PC-9 (cell line): ENCODE measurements around the gene FAM20C. TPM values are rescaled to one million over a fixed set of nuclear protein-coding genes. Genes with fewer than 3 reads are reported as not detected.

Experiments
- BruUV-seq: library from RNA; stranded (reverse); fragments of 400-500 nt; replicated peaks from 2 replicates; lab custom pipeline; 2021; lab: Mats Ljungman, UMichigan
- CTCF ChIA-PET: fragments of 300-600 bp; sonication (Branson Sonifier 250); formaldehyde crosslinking; loops from one replicate; lab custom pipeline; 2022; ENCODE audit warnings: antibody characterized with exemption; lab: Charles Lee
- POLR2A ChIA-PET: fragments of 300-600 bp; sonication (Branson Sonifier 250); formaldehyde crosslinking; loops from one replicate; lab custom pipeline; 2022; ENCODE audit warnings: antibody characterized with exemption; ENCODE audit not compliant: unreplicated experiment; lab: Charles Lee
- DNase-seq, 2 experiments: peaks; one replicate each; pipeline versions ENCODE4 v3.0.0 to v3.0.0-alpha.2; 2015 to 2022; ENCODE audit warnings: mixed read lengths in 1 of 2
- H2AFZ ChIP-seq: fragments of 200-600 bp; sonication (generic); 2 replicates; pipeline ENCODE4 v1.8.1; 2017; ENCODE audit warnings: antibody characterized with exemption
- H3F3A ChIP-seq: fragments of 200-600 bp; sonication (generic); 2 replicates; pipeline ENCODE4 v1.8.1; 2017; ENCODE audit warnings: antibody characterized with exemption, mild to moderate bottlenecking, low read depth; ENCODE audit not compliant: insufficient read depth
- H3K27ac ChIP-seq: fragments of 200-600 bp; sonication (generic); 2 replicates; pipeline ENCODE4 v1.6.1; 2016; ENCODE audit warnings: mixed run types
- H3K27me3 ChIP-seq: fragments of 200-600 bp; sonication (generic); 2 replicates; pipeline ENCODE4 v1.6.1; 2016; ENCODE audit warnings: low read depth, mixed run types; ENCODE audit not compliant: insufficient read depth
- H3K36me3 ChIP-seq: fragments of 200-600 bp; sonication (generic); 2 replicates; pipeline ENCODE4 v1.6.1; 2016; ENCODE audit warnings: low read depth, mixed run types
- H3K4me1 ChIP-seq: fragments of 200-600 bp; sonication (generic); replicated peaks from 2 replicates; pipeline ENCODE4 v1.6.1; 2016; ENCODE audit warnings: mixed run types; ENCODE audit not compliant: insufficient read depth
- H3K4me2 ChIP-seq: fragments of 200-600 bp; sonication (generic); 2 replicates; pipeline ENCODE4 v1.6.1; 2017; ENCODE audit warnings: mixed run types
- H3K4me3 ChIP-seq: fragments of 200-600 bp; sonication (generic); 2 replicates; pipeline ENCODE4 v1.6.1; 2016; ENCODE audit warnings: mixed run types
- H3K79me2 ChIP-seq: fragments of 200-600 bp; sonication (generic); 2 replicates; pipeline ENCODE4 v1.6.1; 2017; ENCODE audit warnings: low read depth, mixed run types
- H3K9me2 ChIP-seq: fragments of 200-600 bp; sonication (generic); 2 replicates; pipeline ENCODE4 v1.8.1; 2017; ENCODE audit warnings: mild to moderate bottlenecking; ENCODE audit not compliant: insufficient read depth
- H3K9me3 ChIP-seq: fragments of 200-600 bp; sonication (generic); 2 replicates; pipeline ENCODE4 v1.8.1; 2016; ENCODE audit warnings: low read depth; ENCODE audit not compliant: insufficient read depth
- H4K20me1 ChIP-seq: fragments of 200-600 bp; sonication (generic); 2 replicates; pipeline ENCODE4 v1.8.1; 2017; ENCODE audit not compliant: insufficient read depth
- EZH2 ChIP-seq: fragments of 200-600 bp; sonication (generic); IDR thresholded peaks from 2 replicates; pipeline ENCODE4 v1.8.0; 2017; ENCODE audit warnings: antibody characterized with exemption, low read depth
- intact Hi-C: fragments of 100-400 bp; cut with micrococcal nuclease; formaldehyde crosslinking; loops from one replicate; pipeline ENCODE4 v1.10.0; 2022; ENCODE audit not compliant: unreplicated experiment
- total RNA-seq: library from RNA; stranded (reverse); gene quantifications from 2 replicates; pipeline ENCODE4 v1.2.3, GENCODE V29; 2021
- TF ChIP-seq, protein P1 (sequence below): fragments of 200-600 bp; sonication (generic); conservative IDR thresholded peaks from 2 replicates; pipeline ENCODE4 v1.6.1; 2017; ENCODE audit warnings: mixed run types, antibody characterized with exemption, mild to moderate bottlenecking, moderate library complexity

FAM20C gene
- total RNA-seq, 1 experiment from 2014 or later, result 31.0 TPM

DNA sequence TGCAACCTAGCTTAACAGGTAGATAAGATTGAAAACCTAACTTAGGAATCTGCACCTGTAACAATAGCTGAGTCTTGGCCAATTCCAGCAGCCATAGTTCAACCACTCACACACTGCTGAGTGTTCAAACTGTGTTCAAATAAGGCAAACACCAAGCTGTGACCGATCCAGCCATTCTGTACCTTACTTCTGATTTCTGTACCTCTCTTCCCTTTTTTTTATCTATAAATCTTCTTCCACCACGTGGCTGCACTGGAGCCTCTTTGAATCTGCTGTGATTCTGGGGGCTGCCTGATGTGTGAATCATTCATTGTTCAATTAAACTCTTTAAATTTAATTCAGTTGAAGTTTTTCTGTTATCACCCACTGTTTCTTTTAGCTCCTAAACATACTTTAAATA lies 81.9 kb downstream of the FAM20C start:
- Histone ChIP-seq H3K27ac (no peak overlapping the region), H3K27me3 (peaks cover 29% of the 10 kb centered on the region; the same call in 1 of the 2 replicates), H3K36me3 (no peaks in the 10 kb centered on the region), H4K20me1 (no peaks in the 10 kb centered on the region), H3K4me1 (no peaks in the 10 kb centered on the region), H3K9me2 (no peaks in the 10 kb centered on the region), H3K79me2 (no peaks in the 10 kb centered on the region), H3K4me2 (no peak overlapping the region), H3K4me3 (no peak overlapping the region), H2AFZ (no peak overlapping the region), H3F3A (no peaks in the 10 kb centered on the region), H3K9me3 (no peaks in the 10 kb centered on the region; the same call in 1 of the 2 replicates)
- POLR2A ChIA-PET, result no interaction called here
- TF ChIP-seq, protein P1, sequence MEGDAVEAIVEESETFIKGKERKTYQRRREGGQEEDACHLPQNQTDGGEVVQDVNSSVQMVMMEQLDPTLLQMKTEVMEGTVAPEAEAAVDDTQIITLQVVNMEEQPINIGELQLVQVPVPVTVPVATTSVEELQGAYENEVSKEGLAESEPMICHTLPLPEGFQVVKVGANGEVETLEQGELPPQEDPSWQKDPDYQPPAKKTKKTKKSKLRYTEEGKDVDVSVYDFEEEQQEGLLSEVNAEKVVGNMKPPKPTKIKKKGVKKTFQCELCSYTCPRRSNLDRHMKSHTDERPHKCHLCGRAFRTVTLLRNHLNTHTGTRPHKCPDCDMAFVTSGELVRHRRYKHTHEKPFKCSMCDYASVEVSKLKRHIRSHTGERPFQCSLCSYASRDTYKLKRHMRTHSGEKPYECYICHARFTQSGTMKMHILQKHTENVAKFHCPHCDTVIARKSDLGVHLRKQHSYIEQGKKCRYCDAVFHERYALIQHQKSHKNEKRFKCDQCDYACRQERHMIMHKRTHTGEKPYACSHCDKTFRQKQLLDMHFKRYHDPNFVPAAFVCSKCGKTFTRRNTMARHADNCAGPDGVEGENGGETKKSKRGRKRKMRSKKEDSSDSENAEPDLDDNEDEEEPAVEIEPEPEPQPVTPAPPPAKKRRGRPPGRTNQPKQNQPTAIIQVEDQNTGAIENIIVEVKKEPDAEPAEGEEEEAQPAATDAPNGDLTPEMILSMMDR, result no peak
- no peak for TF ChIP-seq EZH2
- DNase-seq, result no peak
- intact Hi-C loops, result no loop called here
- CTCF ChIA-PET, result no interaction called here
- no TSS peak for BruUV-seq

DNA sequence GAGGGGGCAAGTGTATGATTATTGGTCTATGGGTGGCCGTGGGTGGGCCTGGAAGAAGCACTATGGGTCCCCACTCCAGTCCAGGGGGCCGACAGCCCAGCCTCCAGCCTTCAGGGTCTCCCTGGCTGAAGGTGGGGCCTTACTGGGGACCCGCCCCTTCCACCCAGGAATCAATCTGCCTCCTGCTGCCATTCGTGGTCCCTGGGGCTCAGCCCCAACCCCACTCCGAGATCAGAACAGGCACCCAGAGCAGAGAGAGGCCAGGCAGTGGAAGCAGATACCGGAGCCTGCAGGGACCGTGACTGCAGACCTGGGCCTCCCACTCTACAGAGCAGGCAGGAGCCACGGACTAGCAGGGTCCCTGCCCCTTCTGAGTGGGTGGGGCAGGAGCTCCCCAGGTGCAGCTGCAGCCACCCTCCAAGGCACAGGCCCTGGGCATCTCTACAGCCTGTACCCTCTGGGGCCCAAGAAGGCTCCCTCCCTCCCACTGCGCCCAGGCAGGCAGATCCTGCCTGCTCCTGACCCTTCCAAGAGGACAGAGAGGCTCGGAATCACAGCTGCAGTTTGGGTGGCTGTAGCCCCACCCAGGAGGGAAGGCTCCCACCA lies 84.0 kb downstream of the FAM20C start:
- BruUV-seq, result no TSS peak
- Histone ChIP-seq H3K9me3 (no peaks in the 10 kb centered on the region; the same call in 1 of the 2 replicates), H4K20me1 (no peaks in the 10 kb centered on the region), H3K4me1 (no peaks in the 10 kb centered on the region), H3K27me3 (peaks cover 44% of the 10 kb centered on the region), H3K4me3 (no peak overlapping the region), H3K9me2 (no peaks in the 10 kb centered on the region), H3F3A (no peaks in the 10 kb centered on the region), H3K27ac (no peak overlapping the region), H3K79me2 (no peaks in the 10 kb centered on the region), H3K4me2 (no peak overlapping the region), H2AFZ (no peak overlapping the region), H3K36me3 (no peaks in the 10 kb centered on the region)
- ChIA-PET POLR2A (no interaction called here), CTCF (no interaction called here)
- intact Hi-C loops, result no loop called here
- no peak for DNase-seq
- TF ChIP-seq EZH2, result no peak
- TF ChIP-seq, protein P1, result no peak

DNA sequence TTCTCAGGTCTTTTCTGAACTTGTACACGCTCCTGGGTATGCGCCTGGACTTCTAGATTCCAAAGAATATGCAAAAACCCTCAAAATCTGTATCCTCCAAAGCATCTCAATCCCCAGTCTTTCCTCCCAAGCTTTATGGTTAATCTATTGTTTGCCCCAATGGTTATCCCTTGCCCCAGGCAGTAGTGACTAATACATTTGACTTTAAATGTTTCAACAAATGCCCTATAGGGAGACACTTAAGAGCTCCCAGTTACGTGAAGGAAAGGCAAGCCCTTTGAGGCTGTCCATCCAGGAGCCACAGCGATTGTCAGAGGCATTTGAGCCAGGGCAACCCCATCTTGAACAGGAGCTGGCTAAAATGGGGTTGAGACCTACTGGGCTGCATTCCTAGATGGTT lies 84.9 kb downstream of the FAM20C start:
- intact Hi-C loops, result no loop called here
- Histone ChIP-seq H3K36me3 (no peaks in the 10 kb centered on the region), H4K20me1 (no peaks in the 10 kb centered on the region), H3K27me3 (peaks cover 48% of the 10 kb centered on the region), H3F3A (no peaks in the 10 kb centered on the region), H2AFZ (no peak overlapping the region), H3K79me2 (no peaks in the 10 kb centered on the region), H3K4me3 (no peak overlapping the region), H3K9me3 (no peaks in the 10 kb centered on the region; the same call in 1 of the 2 replicates), H3K4me1 (no peaks in the 10 kb centered on the region), H3K27ac (no peak overlapping the region), H3K9me2 (no peaks in the 10 kb centered on the region), H3K4me2 (no peak overlapping the region)
- ChIA-PET CTCF (no interaction called here), POLR2A (no interaction called here)
- TF ChIP-seq EZH2, result no peak
- TF ChIP-seq, protein P1, result no peak
- BruUV-seq, result no TSS peak
- peak in 1 of 2 experiments; percentile 50 for DNase-seq
